ENCODE results near the gene PPP6C.
A peak's percentile ranks its signal among the peaks of the same experiment; 100 is the strongest.
"Not testable (repeated sequence)": the region's sequence is repeated elsewhere in the genome, so short reads cannot be mapped to it uniquely, and the experiment has no call there.

The PPP6C gene

GRCh38 chr9:125142560-125143376 is 46.8 kb downstream of the PPP6C start:
- H3K4me3 ChIP-seq (ENCODE audit: low read depth, low read length), result peak overlapping the region; percentile 87

GRCh38 chr9:125141751-125142150 is 47.9 kb downstream of the PPP6C start:
- H3K4me3 ChIP-seq (ENCODE audit: low read depth, low read length), result no peak overlapping the region

GRCh38 chr9:125141251-125141650 is 48.4 kb downstream of the PPP6C start:
- no peak overlapping the region for H3K4me3 ChIP-seq (ENCODE audit: low read depth, low read length)

- no peak overlapping the region for H3K4me3 ChIP-seq (ENCODE audit: low read depth, low read length)
Measured at GRCh38 chr9:125140576-125140975, 49.0 kb downstream of the PPP6C start.

GRCh38 chr9:125137200-125137599 is 52.4 kb downstream of the PPP6C start:
- H3K4me3 ChIP-seq (ENCODE audit: low read depth, low read length), result no peak overlapping the region

GRCh38 chr9:125134976-125135375 is 54.6 kb downstream of the PPP6C start:
- no peak overlapping the region for H3K4me3 ChIP-seq (ENCODE audit: low read depth, low read length)

- H3K4me3 ChIP-seq (ENCODE audit: low read depth, low read length), result no peak overlapping the region
Measured at GRCh38 chr9:125133403-125134329, 55.9 kb downstream of the PPP6C start.

GRCh38 chr9:125131778-125132177 is 57.8 kb downstream of the PPP6C start:
- H3K4me3 ChIP-seq (ENCODE audit: low read depth, low read length), result no peak overlapping the region

- H3K4me3 ChIP-seq (ENCODE audit: low read depth, low read length), result no peak overlapping the region
Measured at GRCh38 chr9:125126019-125126746, 63.4 kb downstream of the PPP6C start.

GRCh38 chr9:125125523-125125922 is 64.1 kb downstream of the PPP6C start:
- no peak overlapping the region for H3K4me3 ChIP-seq (ENCODE audit: low read depth, low read length)

- no peak overlapping the region for H3K4me3 ChIP-seq (ENCODE audit: low read depth, low read length)
Measured at GRCh38 chr9:125121146-125121545, 68.5 kb downstream of the PPP6C start.

- no peak overlapping the region for H3K4me3 ChIP-seq (ENCODE audit: low read depth, low read length)
Measured at GRCh38 chr9:125119643-125120286, 69.8 kb downstream of the PPP6C start.

- not testable (repeated sequence) for H3K4me3 ChIP-seq (ENCODE audit: low read depth, low read length)
Measured at GRCh38 chr9:125118696-125119095, 70.9 kb downstream of the PPP6C start.

- H3K4me3 ChIP-seq (ENCODE audit: low read depth, low read length), result not testable (repeated sequence)
Measured at GRCh38 chr9:125114503-125114902, 75.1 kb downstream of the PPP6C start.

GRCh38 chr9:125110464-125110863 is 79.1 kb downstream of the PPP6C start:
- H3K4me3 ChIP-seq (ENCODE audit: low read depth, low read length), result no peak overlapping the region

- H3K4me3 ChIP-seq (ENCODE audit: low read depth, low read length), result not testable (repeated sequence)
Measured at GRCh38 chr9:125108541-125108940, 81.1 kb downstream of the PPP6C start.

GRCh38 chr9:125106285-125106893 is 83.2 kb downstream of the PPP6C start:
- no peak overlapping the region for H3K4me3 ChIP-seq (ENCODE audit: low read depth, low read length)

- H3K4me3 ChIP-seq (ENCODE audit: low read depth, low read length), result no peak overlapping the region
Measured at GRCh38 chr9:125103770-125104460, 85.7 kb downstream of the PPP6C start.

GRCh38 chr9:125103021-125103420 is 86.6 kb downstream of the PPP6C start:
- H3K4me3 ChIP-seq (ENCODE audit: low read depth, low read length), result no peak overlapping the region

- no peak overlapping the region for H3K4me3 ChIP-seq (ENCODE audit: low read depth, low read length)
Measured at GRCh38 chr9:125100822-125101221, 88.8 kb downstream of the PPP6C start.

All from iPS-11a (cell line).